ENCODE data around the gene CYP2U1.

- no peak for TF ChIP-seq CTCF (IDR thresholded peaks at IDR 0.05)
- TF ChIP-seq ZFX (IDR thresholded peaks at IDR 0.05; ENCODE audit: borderline replicate concordance): no peak
Measured at GRCh38 chr4:107956011-107956410, 24.7 kb downstream of the CYP2U1 start.

All from 22Rv1 (cell line).